C4-2B (cell line): ENCODE results near the gene MEGF11.

ENCODE experiments used
- H3K27ac ChIP-seq: fragments of 450-650 bp; 2 replicates; pipeline ENCODE4 v1.5.1; 2017
- CTCF ChIP-seq: fragments of 450-650 bp; conservative IDR thresholded peaks from 2 replicates; pipeline ENCODE4 v1.5.1; 2017; ENCODE audit warnings: mild to moderate bottlenecking
- ZFX ChIP-seq: fragments of 450-650 bp; IDR thresholded peaks from 2 replicates; pipeline ENCODE4 v1.6.1; 2017

MEGF11 gene

GRCh38 chr15:66030650-66031049 is 222.9 kb downstream of the MEGF11 start:
- no peak overlapping the region for H3K27ac ChIP-seq
- no peak for TF ChIP-seq ZFX
- TF ChIP-seq CTCF, result no peak

- TF ChIP-seq CTCF (no peak), ZFX (no peak)
- H3K27ac ChIP-seq, result no peak overlapping the region
Measured at GRCh38 chr15:66029650-66030049, 223.9 kb downstream of the MEGF11 start.

DNA sequence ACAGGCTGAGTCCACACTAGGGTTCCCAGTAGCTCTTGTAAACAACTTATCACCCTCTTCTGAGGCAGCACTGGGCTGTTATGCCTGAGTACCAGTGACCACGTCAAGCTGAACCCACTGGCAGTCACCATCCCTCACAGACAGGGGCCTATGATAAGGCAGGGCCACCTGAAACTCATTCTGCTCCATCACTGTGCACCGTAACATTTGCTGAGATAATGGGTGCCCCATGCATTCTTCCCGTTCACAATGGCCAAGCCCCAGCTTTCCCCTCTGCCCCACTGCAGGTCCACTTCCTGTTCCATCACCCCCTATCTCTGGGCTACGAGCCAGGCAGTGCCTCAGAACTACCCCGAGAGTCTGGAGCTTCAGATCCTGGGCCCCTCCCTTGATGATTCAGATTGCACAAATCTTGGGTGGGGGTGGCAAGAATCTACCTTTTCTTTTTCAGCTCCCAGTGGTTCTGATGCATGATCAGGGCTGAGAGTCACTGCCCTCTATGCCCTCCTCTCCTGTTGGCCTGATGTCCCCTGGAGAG is 226.2 kb downstream of the MEGF11 start:
- TF ChIP-seq ZFX (no peak), CTCF (no peak)
- H3K27ac ChIP-seq, result no peak overlapping the region

DNA sequence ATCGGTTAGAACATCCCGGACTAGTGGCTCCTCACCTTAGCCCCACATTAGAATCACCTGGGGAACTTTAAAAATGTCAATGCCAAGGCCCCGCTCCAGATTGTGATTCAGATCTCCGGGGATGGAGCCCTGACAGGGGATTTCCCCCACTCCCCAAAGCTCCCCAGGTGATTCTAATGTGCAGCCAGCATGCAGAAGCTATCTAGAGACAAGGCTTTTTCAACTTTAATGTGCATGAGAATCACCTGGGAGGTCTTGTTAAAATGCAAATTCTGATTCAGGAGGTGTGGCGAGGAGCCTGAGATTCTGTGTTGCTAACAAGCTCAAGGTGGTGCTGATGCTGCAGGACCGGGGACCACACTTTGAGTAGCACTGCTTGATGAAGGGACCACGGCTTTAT is 227.6 kb downstream of the MEGF11 start:
- no peak overlapping the region for H3K27ac ChIP-seq
- no peak for TF ChIP-seq ZFX
- TF ChIP-seq CTCF, result no peak

- TF ChIP-seq ZFX (no peak), CTCF (no peak)
- no peak overlapping the region for H3K27ac ChIP-seq
Measured at GRCh38 chr15:66025015-66025452, 228.5 kb downstream of the MEGF11 start.

- H3K27ac ChIP-seq, result no peak overlapping the region
- TF ChIP-seq ZFX (no peak), CTCF (no peak)
Measured at GRCh38 chr15:66024116-66024515, 229.4 kb downstream of the MEGF11 start.

DNA sequence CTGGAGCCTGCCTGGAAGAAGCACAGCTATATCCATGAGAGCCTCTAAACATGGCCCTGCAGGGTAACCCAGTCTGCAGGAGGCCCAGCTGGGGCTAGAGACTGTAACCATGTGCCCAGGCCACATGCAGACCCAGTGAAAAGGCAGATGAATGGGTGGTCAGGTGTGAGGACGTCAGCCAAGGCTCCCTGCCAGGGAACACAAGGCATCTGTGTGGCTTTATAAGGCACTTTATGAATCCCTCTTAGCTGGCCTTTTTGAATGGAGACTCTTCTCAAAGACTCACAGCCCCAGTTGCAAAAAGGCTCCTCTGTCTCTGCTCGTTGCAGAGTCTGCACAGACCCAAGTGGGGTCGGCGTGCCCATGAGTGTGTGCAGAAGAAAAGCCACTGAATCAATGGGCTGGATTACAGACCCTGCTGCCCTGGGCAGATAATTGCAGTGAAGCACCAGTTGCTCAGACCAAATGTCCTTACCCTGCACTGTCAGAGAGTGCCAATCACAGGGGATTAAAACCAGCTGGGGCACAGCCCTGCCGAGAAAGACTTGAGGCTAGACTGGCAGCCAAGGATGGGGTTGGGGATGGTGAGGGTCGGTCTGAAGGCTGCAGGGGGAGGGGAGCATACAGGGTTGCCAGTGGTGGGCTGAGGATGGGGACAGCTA is 230.1 kb downstream of the MEGF11 start:
- no peak overlapping the region for H3K27ac ChIP-seq
- TF ChIP-seq CTCF (no peak), ZFX (no peak)
